IPS-18a (cell line): ENCODE measurements around the gene TTC34.

Source experiments
- H3K27ac ChIP-seq: one replicate; pipeline ENCODE4 v1.5.1; 2013; ENCODE audit warnings: low read length
- H3K27me3 ChIP-seq: one replicate; pipeline ENCODE4 v1.6.1; 2013; ENCODE audit warnings: mild to moderate bottlenecking, low read length; ENCODE audit not compliant: control insufficient read depth, insufficient read depth
- H3K36me3 ChIP-seq: one replicate; pipeline ENCODE4 v1.6.1; 2013; ENCODE audit warnings: low read depth, low read length; ENCODE audit not compliant: control insufficient read depth
- H3K4me1 ChIP-seq: one replicate; pipeline ENCODE4 v1.6.1; 2013; ENCODE audit warnings: low read depth, low read length; ENCODE audit not compliant: control insufficient read depth
- H3K4me3 ChIP-seq: one replicate; pipeline ENCODE4 v1.5.1; 2013; ENCODE audit warnings: low read length
- H3K9ac ChIP-seq: one replicate; pipeline ENCODE4 v1.6.1; 2013; ENCODE audit warnings: mild to moderate bottlenecking, low read length, moderate library complexity
- H3K9me3 ChIP-seq: one replicate; pipeline ENCODE4 v1.6.1; 2013; ENCODE audit warnings: low read depth, low read length; ENCODE audit not compliant: control insufficient read depth

TTC34 gene

DNA sequence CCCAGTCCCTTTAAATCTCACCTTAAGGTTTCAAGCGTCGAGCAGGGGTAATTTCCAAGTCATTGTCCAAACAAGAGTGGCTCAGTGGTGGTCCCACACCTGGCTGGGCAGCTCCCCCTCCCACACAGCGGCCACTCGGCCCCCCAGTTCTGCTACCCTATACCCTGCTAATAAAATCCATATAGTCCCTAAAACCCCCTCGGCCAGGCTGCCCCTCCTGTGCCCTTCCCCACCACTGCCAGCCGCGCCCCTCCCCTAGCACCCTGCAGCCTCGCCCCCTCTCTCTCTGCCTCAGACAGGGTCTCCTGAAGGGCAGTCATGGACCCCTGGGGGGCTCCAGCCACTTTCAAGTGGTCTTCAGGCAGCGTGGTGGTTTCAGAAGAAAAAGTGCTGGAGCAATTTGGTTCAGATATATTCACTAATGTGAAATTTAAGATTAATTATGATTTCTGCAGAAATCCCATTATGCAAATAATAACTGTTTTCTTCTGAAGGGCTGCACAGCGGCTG, 34.2 kb upstream of the TTC34 start:
- Histone ChIP-seq H3K27me3 (no peaks in the 10 kb centered on the region), H3K9ac (no peak overlapping the region), H3K36me3 (no peaks in the 10 kb centered on the region), H3K4me1 (no peaks in the 10 kb centered on the region), H3K4me3 (no peak overlapping the region), H3K27ac (no peak overlapping the region), H3K9me3 (no peaks in the 10 kb centered on the region)

DNA sequence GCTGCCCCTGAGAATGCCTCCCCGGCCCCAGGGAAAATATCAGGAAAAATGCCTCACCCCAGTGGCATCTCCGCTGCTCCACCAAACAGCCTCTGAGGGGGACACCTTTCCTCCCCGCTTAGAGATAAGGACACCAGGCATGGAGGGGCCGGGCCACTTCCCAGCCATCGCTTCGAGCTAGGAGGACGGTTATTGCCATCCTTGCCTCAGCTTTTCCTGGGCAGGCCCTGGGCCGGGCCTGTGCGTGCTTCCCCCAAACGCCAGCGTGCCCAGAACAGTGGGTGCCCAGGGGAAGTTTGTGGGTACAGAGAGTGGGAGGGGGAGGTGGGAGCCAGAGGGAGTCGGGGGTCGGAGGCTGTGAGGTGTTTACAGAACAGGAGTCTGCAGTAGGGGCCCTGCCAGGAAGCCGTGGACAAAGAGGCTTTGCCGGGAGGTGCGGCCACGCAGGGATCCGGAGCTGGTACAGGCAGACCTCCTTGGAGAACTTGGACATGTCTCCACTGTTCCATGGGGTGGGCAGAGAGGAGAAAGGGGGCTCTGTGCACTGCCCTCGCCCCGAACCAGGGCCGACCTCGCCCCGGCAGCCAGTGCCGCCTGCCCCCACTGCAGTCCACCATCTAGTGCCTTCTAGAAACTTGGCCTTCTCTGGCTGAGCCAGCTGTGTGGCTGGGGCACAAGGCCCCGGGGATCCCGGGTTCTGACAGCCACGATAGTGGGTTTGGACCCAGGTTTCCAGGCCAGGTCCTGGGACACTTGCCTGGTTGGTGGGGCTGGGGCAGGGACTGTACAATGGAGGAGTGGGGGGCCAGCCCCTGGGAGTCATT, 33.5 kb upstream of the TTC34 start:
- Histone ChIP-seq H3K4me3 (no peak overlapping the region), H3K9me3 (no peaks in the 10 kb centered on the region), H3K36me3 (no peaks in the 10 kb centered on the region), H3K4me1 (no peaks in the 10 kb centered on the region), H3K27ac (no peak overlapping the region), H3K9ac (no peak overlapping the region), H3K27me3 (no peaks in the 10 kb centered on the region)

DNA sequence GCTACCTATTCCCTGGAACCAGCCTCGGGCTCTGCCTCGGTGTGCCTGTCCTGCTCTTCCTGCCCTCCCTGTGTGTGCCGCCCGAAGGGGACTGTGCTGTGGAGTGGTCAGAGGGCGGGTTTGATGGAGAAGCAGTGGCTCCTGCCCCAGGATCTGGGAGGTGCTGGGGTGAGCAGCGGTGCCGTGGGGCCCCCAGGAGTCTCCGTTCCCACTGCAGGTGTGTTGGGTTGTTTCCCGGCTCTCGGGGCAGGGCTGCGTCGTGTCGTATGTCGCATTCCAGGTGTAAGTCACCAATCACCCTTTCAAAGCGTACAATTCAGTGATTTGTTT, 32.6 kb upstream of the TTC34 start:
- Histone ChIP-seq H3K27me3 (no peaks in the 10 kb centered on the region), H3K9ac (no peak overlapping the region), H3K4me3 (no peak overlapping the region), H3K9me3 (no peaks in the 10 kb centered on the region), H3K36me3 (no peaks in the 10 kb centered on the region), H3K27ac (no peak overlapping the region), H3K4me1 (no peaks in the 10 kb centered on the region)

- H3K9ac ChIP-seq, result no peak overlapping the region
- H3K9me3 ChIP-seq, result no peaks in the 10 kb centered on the region
Observed at GRCh38 chr1:2833454-2834145, 32.1 kb upstream of the TTC34 start.

DNA sequence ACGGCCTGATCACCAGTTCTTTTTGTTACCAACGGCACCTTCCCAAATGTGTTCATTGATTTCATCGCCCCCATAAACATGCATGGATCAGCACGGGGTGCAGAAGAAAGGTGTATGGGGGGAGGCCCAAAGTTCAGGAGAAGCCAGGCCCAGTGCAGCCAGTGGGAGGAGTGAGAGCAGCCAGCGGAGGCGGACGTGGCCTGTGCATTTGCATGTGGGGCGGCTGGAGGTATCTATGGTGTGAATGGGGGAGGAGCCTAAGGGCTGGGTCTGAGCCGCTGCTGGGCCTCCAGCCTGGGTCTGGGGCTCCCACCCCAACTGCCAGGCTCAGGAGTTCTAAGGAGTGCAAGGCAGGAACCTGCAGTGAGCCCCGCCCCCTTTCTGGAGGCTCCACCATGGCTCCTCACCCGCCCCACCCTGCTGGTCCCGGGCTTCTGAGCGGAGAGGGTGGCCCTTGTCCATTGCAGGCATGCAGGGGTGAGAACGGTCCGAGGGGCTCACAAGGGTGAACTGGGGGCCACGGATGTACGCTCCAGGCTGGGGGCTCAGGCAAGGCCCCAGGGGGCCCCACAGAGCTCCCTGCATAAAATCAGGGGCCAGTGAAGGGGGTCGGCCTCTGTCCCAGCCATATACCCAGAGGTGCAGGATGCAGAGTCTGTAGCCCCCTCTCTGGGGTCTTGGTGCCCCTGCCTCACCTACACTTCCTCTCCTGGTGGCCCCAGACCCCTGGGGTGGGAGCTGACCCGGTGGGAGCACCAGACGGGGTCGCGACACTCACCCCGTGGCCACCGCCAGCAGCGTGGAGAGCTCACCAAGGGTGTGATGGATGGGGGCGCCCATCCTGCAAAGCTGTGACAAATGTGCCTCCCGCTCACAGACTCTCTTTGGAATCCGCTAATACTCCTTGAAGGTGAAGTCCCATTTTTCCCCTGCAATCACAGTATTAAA, 31.3 kb upstream of the TTC34 start:
- H3K4me1 ChIP-seq, result no peaks in the 10 kb centered on the region
- no peak overlapping the region for H3K4me3 ChIP-seq
- H3K9me3 ChIP-seq, result no peaks in the 10 kb centered on the region
- H3K36me3 ChIP-seq, result no peaks in the 10 kb centered on the region
- no peaks in the 10 kb centered on the region for H3K27me3 ChIP-seq
- no peak overlapping the region for H3K9ac ChIP-seq
- no peak overlapping the region for H3K27ac ChIP-seq

More at GRCh38 chr1:2833454-2834145, 32.1 kb upstream of the TTC34 start:
- Histone ChIP-seq H3K27ac (no peak overlapping the region), H3K27me3 (no peaks in the 10 kb centered on the region), H3K36me3 (no peaks in the 10 kb centered on the region), H3K4me3 (no peak overlapping the region), H3K4me1 (no peaks in the 10 kb centered on the region)

DNA sequence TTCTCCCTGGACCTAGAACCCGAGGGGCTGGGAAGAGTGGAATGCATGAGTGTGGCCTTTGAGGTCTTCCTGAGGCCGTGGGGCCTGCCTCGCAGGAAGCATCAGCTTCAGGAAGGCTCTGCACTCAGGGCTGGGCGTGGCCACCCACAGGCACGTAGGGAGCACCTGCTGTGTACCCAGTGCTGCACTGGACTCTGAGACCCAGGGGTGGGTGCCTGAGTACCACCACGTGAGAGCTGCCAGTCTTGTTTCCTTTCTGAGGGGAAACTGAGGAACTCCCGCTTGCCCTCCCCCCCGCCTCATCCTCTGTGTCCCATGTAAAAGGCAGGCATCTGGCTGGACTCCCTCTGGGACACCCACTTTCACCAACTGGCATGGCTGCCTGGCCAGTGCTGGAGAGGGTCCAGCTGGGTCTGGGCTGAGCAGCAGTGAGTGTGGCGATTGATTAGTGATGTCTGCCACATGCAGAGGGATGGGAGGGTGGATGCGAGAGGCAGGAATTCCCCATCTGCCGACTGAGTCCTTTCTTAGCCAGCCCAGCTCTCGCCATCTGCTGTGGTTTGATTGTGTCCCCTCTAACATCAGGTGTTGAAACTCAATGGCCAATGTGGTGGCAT, 30.2 kb upstream of the TTC34 start:
- H3K9me3 ChIP-seq, result peaks cover 6% of the 10 kb centered on the region

GRCh38 chr1:2830761-2831425, 29.4 kb upstream of the TTC34 start:
- H3K9ac ChIP-seq, result no peak overlapping the region
- H3K4me1 ChIP-seq, result no peaks in the 10 kb centered on the region
- H3K36me3 ChIP-seq, result no peaks in the 10 kb centered on the region
- H3K9me3 ChIP-seq, result peaks cover 6% of the 10 kb centered on the region
- no peak overlapping the region for H3K27ac ChIP-seq
- no peak overlapping the region for H3K4me3 ChIP-seq
- no peaks in the 10 kb centered on the region for H3K27me3 ChIP-seq

More for the DNA sequence above, 30.2 kb upstream of the TTC34 start:
- Histone ChIP-seq H3K4me3 (no peak overlapping the region), H3K27ac (no peak overlapping the region), H3K4me1 (no peaks in the 10 kb centered on the region), H3K36me3 (no peaks in the 10 kb centered on the region), H3K9ac (no peak overlapping the region), H3K27me3 (no peaks in the 10 kb centered on the region)

- Histone ChIP-seq H3K9ac (no peak overlapping the region), H3K27me3 (no peaks in the 10 kb centered on the region), H3K36me3 (no peaks in the 10 kb centered on the region), H3K4me1 (no peaks in the 10 kb centered on the region), H3K27ac (no peak overlapping the region), H3K9me3 (peaks cover 6% of the 10 kb centered on the region), H3K4me3 (no peak overlapping the region)
Observed at GRCh38 chr1:2829846-2830615, 28.5 kb upstream of the TTC34 start.

GRCh38 chr1:2828586-2829250, 27.2 kb upstream of the TTC34 start:
- Histone ChIP-seq H3K27ac (no peak overlapping the region), H3K4me1 (no peaks in the 10 kb centered on the region), H3K9me3 (peaks cover 6% of the 10 kb centered on the region)

More at GRCh38 chr1:2828586-2829250, 27.2 kb upstream of the TTC34 start:
- Histone ChIP-seq H3K4me3 (no peak overlapping the region), H3K36me3 (no peaks in the 10 kb centered on the region), H3K9ac (no peak overlapping the region), H3K27me3 (no peaks in the 10 kb centered on the region)
